Endothelial cell of umbilical vein (primary cell): ENCODE data around the gene SMARCE1. TPM values are rescaled to one million over a fixed set of nuclear protein-coding genes. Genes with fewer than 3 reads are reported as not detected.

ENCODE experiments used
- BruUV-seq: library from RNA; stranded (reverse); fragments of 400-500 nt; replicated peaks from 2 replicates; lab custom pipeline; 2021; lab: Mats Ljungman, UMichigan
- CTCF ChIA-PET: fragments of 300-600, 350-600 bp; sonication (Branson Sonifier 250); formaldehyde crosslinking; loops from one replicate; lab custom pipeline; 2021; ENCODE audit warnings: antibody characterized with exemption, inconsistent platforms; lab: Charles Lee
- POLR2A ChIA-PET: fragments of 300-600, 350-600 bp; sonication (Branson Sonifier 250); formaldehyde crosslinking; loops from one replicate; lab custom pipeline; 2021; ENCODE audit warnings: antibody characterized with exemption, inconsistent platforms; lab: Charles Lee
- DNase-seq: peaks from one replicate; pipeline ENCODE4 v3.0.0-alpha.2; 2011; ENCODE audit warnings: low read depth, low spot score
- FAIRE-seq: peaks from 2 replicates; lab custom pipeline; 2011; peaks lifted over from hg19 to GRCh38; lab: Jason Lieb, UNC
- H2AFZ ChIP-seq: 2 replicates; pipeline ENCODE4 v1.6.0; 2012; ENCODE audit warnings: low read depth, low read length, control low read depth, inconsistent platforms
- H3K27ac ChIP-seq: 2 replicates; pipeline ENCODE4 v1.5.1; 2011; ENCODE audit warnings: low read depth, mild to moderate bottlenecking, control low read depth, low read length, moderate library complexity; ENCODE audit not compliant: insufficient read depth
- H3K27me3 ChIP-seq, 2 experiments: 2 replicates each; pipeline versions ENCODE4 v1.6.0 to v1.6.1; 2011; ENCODE audit warnings: low read length in 2 of 2, mixed read lengths in 1 of 2; ENCODE audit not compliant: control insufficient read depth in 2 of 2, insufficient read depth in 2 of 2
- H3K36me3 ChIP-seq, 2 experiments: 2 replicates in 1 of 2; 3 replicates in 1 of 2; pipeline ENCODE4 v1.5.1; 2011; ENCODE audit warnings: low read length in 2 of 2, mild to moderate bottlenecking in 1 of 2, moderate library complexity in 1 of 2; ENCODE audit not compliant: control insufficient read depth in 2 of 2, insufficient read depth in 2 of 2; ENCODE audit errors: extremely low read depth in 1 of 2
- H3K4me1 ChIP-seq: 3 replicates; pipeline ENCODE4 v1.5.1; 2011; ENCODE audit warnings: mild to moderate bottlenecking, low read length; ENCODE audit not compliant: control insufficient read depth, insufficient read depth; ENCODE audit errors: extremely low read depth
- H3K4me2 ChIP-seq: 2 replicates; pipeline ENCODE4 v1.6.1; 2011; ENCODE audit warnings: low read length, control low read depth, mixed read lengths; ENCODE audit not compliant: insufficient read depth
- H3K4me3 ChIP-seq, 3 experiments: fragments of 200-600 bp in 1 of 3; sonication (generic), shearing (Covaris generic) in 1 of 3; replicated peaks in 1 of 3; 2 replicates each; pipeline ENCODE4 v1.5.1; 2011 to 2016; ENCODE audit warnings: control low read depth in 3 of 3, low read length in 3 of 3, mild to moderate bottlenecking in 2 of 3, inconsistent platforms in 1 of 3, low read depth in 1 of 3, moderate library complexity in 1 of 3; ENCODE audit not compliant: insufficient read depth in 1 of 3
- H3K79me2 ChIP-seq: 2 replicates; pipeline ENCODE4 v1.6.0; 2012; ENCODE audit warnings: low read length, inconsistent platforms; ENCODE audit not compliant: control insufficient read depth, insufficient read depth
- H3K9ac ChIP-seq: replicated peaks from 2 replicates; pipeline ENCODE3; 2011; ENCODE audit warnings: low read length, control low read depth; ENCODE audit not compliant: insufficient read depth; ENCODE audit errors: extremely low read depth
- H3K9me1 ChIP-seq: replicated peaks from 3 replicates; pipeline ENCODE4 v1.6.0; 2011; ENCODE audit warnings: mild to moderate bottlenecking, low read length; ENCODE audit not compliant: control insufficient read depth, insufficient read depth; ENCODE audit errors: extremely low read depth
- H3K9me3 ChIP-seq: replicated peaks from 2 replicates; pipeline ENCODE4 v1.5.1; 2012; ENCODE audit warnings: low read length, inconsistent platforms; ENCODE audit not compliant: control insufficient read depth, insufficient read depth
- H4K20me1 ChIP-seq: replicated peaks from 2 replicates; pipeline ENCODE3; 2011; ENCODE audit warnings: mild to moderate bottlenecking, low read length; ENCODE audit not compliant: control insufficient read depth, insufficient read depth; ENCODE audit errors: extremely low read depth
- CTCF ChIP-seq, 2 donors: IDR thresholded peaks; 1 replicate in 1 of 2; 2 replicates in 1 of 2; pipeline ENCODE4 v1.5.1; 2011; ENCODE audit warnings: low read length in 2 of 2, mild to moderate bottlenecking in 2 of 2, moderate library complexity in 2 of 2, control low read depth in 1 of 2, inconsistent platforms in 1 of 2, low read depth in 1 of 2; ENCODE audit not compliant: insufficient read depth in 1 of 2; ENCODE audit errors: extremely low read depth in 1 of 2
- EZH2 ChIP-seq: IDR thresholded peaks from 2 replicates; pipeline ENCODE4 v1.6.1; 2012; ENCODE audit warnings: borderline replicate concordance, low read depth, mild to moderate bottlenecking, moderate library complexity, low read length, inconsistent platforms; ENCODE audit not compliant: severe bottlenecking
- FOS ChIP-seq: IDR thresholded peaks from 2 replicates; pipeline ENCODE4 v1.6.1; 2011; ENCODE audit warnings: mild to moderate bottlenecking, low read length, moderate library complexity, borderline replicate concordance; ENCODE audit not compliant: insufficient read depth
- GATA2 ChIP-seq: IDR thresholded peaks from 2 replicates; pipeline ENCODE4 v1.7.0; 2011; ENCODE audit warnings: low read depth, mild to moderate bottlenecking, moderate library complexity, mixed read lengths, low read length; ENCODE audit not compliant: insufficient read length, insufficient read depth
- JUN ChIP-seq: IDR thresholded peaks from 2 replicates; pipeline ENCODE4 v1.6.1; 2011; ENCODE audit warnings: borderline replicate concordance, low read depth; ENCODE audit not compliant: insufficient read length, insufficient read depth
- MAX ChIP-seq: IDR thresholded peaks from 2 replicates; pipeline ENCODE4 v1.6.1; 2011; ENCODE audit not compliant: insufficient read depth, insufficient read length
- MYC ChIP-seq: IDR thresholded peaks from one replicate; pipeline ENCODE4 v1.6.1; 2011; ENCODE audit warnings: mild to moderate bottlenecking, low read depth, low read length
- POLR2A ChIP-seq: IDR thresholded peaks from 2 replicates; pipeline ENCODE4 v1.6.1; 2012; ENCODE audit warnings: low read depth, mild to moderate bottlenecking, control low read depth, low read length
- POLR2AphosphoS5 ChIP-seq: IDR thresholded peaks from 2 replicates; pipeline ENCODE4 v1.6.1; 2012; ENCODE audit warnings: low read depth, mild to moderate bottlenecking, control low read depth, low read length, moderate library complexity; ENCODE audit not compliant: insufficient read depth
- dilution Hi-C: fragments of 300-500 bp; cut with MboI; formaldehyde crosslinking; loops from one replicate; pipeline ENCODE4 v1.15.0; 2019; ENCODE audit warnings: low sequenced_read_pairs; ENCODE audit not compliant: extremely low pct_ligation_motif_present
- intact Hi-C: fragments of 100-400 bp; cut with micrococcal nuclease; formaldehyde crosslinking; loops from one replicate; pipeline ENCODE4 v1.10.0; 2022
- polyA plus RNA-seq, 4 experiments: library from polyadenylated mRNA; depleted of rRNA in 3 of 4; stranded (reverse) in 3 of 4; unstranded in 1 of 4; fragments of >200 nt; gene quantifications; 2 replicates each; pipeline versions ENCODE4 v1.2.1 to v1.2.3, GENCODE V29; 2011 to 2012; ENCODE audit warnings: missing spikeins in 1 of 4
- total RNA-seq: library from RNA; stranded (reverse); gene quantifications from 2 replicates; pipeline ENCODE4 v1.2.3, GENCODE V29; 2021

SMARCE1 gene
- total and polyA plus RNA-seq, 2 donors (not counting 3 experiments of a cell fraction or from before 2014, with no cell fraction given), result 28.4 to 127 TPM

- no peaks in the 10 kb centered on the region for H4K20me1 ChIP-seq
- dilution Hi-C loops, result no loop called here
These were observed 10.8 kb upstream of the SMARCE1 start for GRCh38 chr17:40658396-40658795.

More at GRCh38 chr17:40658396-40658795, 10.8 kb upstream of the SMARCE1 start:
- H3K9me3 ChIP-seq, result no peaks in the 10 kb centered on the region
- no TSS peak for BruUV-seq
- no peak overlapping the region for H3K27ac ChIP-seq
- DNase-seq (no peak), FAIRE-seq (no peak)
- no peak overlapping the region for H3K4me2 ChIP-seq
- POLR2A ChIA-PET, result no interaction called here
- no peaks in the 10 kb centered on the region for H3K4me1 ChIP-seq
- no peaks in the 10 kb centered on the region for H3K36me3 ChIP-seq
- CTCF ChIA-PET, result no interaction called here
- peaks cover 4 to 29% of the 10 kb centered on the region in 2 experiments for H3K27me3 ChIP-seq
- no peak overlapping the region for H2AFZ ChIP-seq
- no peak overlapping the region for H3K9ac ChIP-seq
- H3K9me1 ChIP-seq, result no peaks in the 10 kb centered on the region
- no peak for TF ChIP-seq FOS
- no peak for TF ChIP-seq POLR2AphosphoS5
- no peak for TF ChIP-seq CTCF (IDR thresholded peaks at IDR 0.05; ENCODE audit: extremely low read depth in 1 of 2, insufficient read depth in 1 of 2, low read depth in 1 of 2, low read length in 2 of 2)
- TF ChIP-seq JUN, result no peak
- no peak for TF ChIP-seq EZH2
- no peak for TF ChIP-seq POLR2A
- no peak for TF ChIP-seq GATA2
- no peak for TF ChIP-seq MAX
- TF ChIP-seq MYC, result no peak
- intact Hi-C loops, result no loop called here
- no peaks in the 10 kb centered on the region for H3K79me2 ChIP-seq
- no peak overlapping the region for H3K4me3 ChIP-seq
